Transverse colon (tissue), 3 donors: ENCODE results near the gene TTC28.

Experiments used
- CTCF ChIP-seq, 5 experiments: fragments of 200-600 bp in 3 of 5; fragments of 450-650 bp in 2 of 5; sonication (generic) in 3 of 5; IDR thresholded peaks; 1 replicate in 2 of 5; 2 replicates in 3 of 5; pipeline ENCODE4 v1.5.1; 2016 to 2017; ENCODE audit warnings: antibody characterized with exemption in 5 of 5, inconsistent platforms in 3 of 5, mild to moderate bottlenecking in 2 of 5, moderate library complexity in 1 of 5
- POLR2A ChIP-seq: fragments of 450-650 bp; IDR thresholded peaks from one replicate; pipeline ENCODE4 v1.6.1; 2016; ENCODE audit warnings: antibody characterized with exemption, mild to moderate bottlenecking, moderate library complexity

- no peak for TF ChIP-seq CTCF (IDR thresholded peaks at IDR 0.05)
- no peak for TF ChIP-seq POLR2A
Measured at GRCh38 chr22:27952091-27952490, 727.5 kb downstream of the TTC28 start.
